Activated CD4-positive, alpha-beta T cell treated with anti-CD3 and anti-CD28 coated beads, Interleukin-2, amount 50 U/mL, for 1 hour (primary cell): ENCODE results near the gene TMED4.

Experiments used
- DNase-seq: peaks from one replicate; pipeline ENCODE4 v3.0.0-alpha.2; 2020

Gene TMED4

GRCh38 chr7:44581879-44582603, at the start of gene TMED4:
TSS of gene TMED4 (minus strand) at chr7:44582231. CDS start at chr7:44582206, 25 bp downstream.
- DNase-seq: peak; percentile 100

GRCh38 chr7:44631458-44632115, 49.6 kb upstream of the TMED4 start:
- peak; percentile 33 for DNase-seq

DNA sequence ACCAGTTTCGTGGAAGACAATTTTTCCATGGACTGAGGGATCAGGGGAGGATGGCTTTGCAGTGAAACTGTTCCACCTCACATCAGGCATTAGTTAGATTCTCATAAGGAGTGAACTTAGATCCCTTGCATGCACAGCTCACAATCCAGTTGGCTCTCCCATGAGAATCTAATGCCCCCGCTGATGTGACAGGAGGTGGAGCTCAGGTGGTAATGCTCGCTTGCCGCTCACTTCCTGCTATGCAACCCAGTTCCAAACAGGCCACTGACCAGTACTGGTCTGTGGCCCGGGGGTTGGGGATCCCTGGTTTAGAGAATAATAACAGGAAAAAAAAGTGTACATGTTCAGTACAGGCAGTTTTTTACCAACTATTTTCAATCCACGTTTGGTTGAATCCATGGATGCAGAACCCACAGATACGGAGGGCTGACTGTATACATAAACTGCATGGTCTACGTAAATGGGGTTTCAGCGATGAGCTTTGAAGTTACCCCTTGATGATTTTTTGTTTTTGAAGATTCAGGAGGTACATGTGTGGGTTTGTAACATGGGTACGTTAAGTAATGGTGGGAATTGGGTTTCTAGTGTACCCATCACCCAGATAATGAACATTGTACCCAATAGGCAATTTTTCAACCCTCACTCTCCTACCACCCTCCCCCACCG, 48.9 kb upstream of the TMED4 start:
- no peak for DNase-seq

DNA sequence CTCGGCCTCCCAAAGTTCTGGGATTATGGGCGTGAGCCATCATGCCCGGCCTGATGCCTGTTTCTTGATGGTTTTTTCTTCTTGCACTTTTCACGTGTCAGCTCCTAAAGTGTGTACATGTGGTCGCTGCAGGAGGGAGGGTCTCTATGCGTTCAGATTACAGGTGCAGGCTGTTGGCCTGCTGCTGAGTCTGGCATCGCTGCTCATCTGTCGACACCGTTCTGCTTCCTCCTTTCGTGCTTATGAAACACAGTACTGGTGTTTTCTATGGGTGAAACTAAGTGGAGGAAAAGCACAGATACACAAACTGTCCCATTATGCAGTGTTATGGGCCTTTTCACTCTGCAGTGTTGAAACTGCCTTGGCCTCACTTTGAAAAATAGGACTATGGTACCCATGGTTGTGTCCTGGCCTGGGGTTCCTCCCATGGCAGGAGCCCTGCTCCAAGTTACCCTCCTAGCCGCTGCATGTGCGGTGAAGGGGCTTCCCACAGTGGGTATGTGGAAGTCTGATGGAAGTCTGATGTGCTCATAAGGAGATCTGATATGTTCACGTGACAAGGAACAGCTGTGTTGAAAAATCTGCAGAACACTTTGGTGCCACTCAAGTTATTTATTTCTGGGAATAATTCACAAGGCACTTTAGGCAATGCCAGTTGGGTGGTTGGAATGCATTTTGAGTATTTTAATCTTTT, 47.9 kb upstream of the TMED4 start:
- no peak for DNase-seq

- no peak for DNase-seq
Measured at GRCh38 chr7:44626620-44627019, 44.6 kb upstream of the TMED4 start.

- no peak for DNase-seq
Measured at GRCh38 chr7:44625526-44626471, 43.8 kb upstream of the TMED4 start.

DNA sequence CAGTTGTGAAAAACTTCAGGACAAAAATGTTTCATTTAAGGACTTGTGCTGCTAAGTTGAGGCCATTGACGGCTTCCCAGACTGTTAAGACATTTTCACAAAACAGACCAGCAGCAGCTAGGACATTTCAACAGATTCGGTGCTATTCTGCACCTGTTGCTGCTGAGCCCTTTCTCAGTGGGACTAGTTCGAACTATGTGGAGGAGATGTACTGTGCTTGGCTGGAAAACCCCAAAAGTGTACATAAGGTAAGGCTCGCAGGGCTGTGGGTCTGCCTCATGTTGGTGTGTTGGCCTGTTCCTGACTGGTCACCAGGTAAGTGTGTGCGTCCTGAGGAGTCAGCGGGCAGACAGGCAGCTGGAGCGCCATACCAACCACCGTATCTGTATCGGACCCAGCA, 42.3 kb upstream of the TMED4 start:
- no peak for DNase-seq

- peak; percentile 34 for DNase-seq
Measured at GRCh38 chr7:44622342-44623151, 40.5 kb upstream of the TMED4 start.

GRCh38 chr7:44621750-44622103, 39.7 kb upstream of the TMED4 start:
- no peak for DNase-seq

- DNase-seq: no peak
Measured at GRCh38 chr7:44621034-44621749, 39.2 kb upstream of the TMED4 start.

DNA sequence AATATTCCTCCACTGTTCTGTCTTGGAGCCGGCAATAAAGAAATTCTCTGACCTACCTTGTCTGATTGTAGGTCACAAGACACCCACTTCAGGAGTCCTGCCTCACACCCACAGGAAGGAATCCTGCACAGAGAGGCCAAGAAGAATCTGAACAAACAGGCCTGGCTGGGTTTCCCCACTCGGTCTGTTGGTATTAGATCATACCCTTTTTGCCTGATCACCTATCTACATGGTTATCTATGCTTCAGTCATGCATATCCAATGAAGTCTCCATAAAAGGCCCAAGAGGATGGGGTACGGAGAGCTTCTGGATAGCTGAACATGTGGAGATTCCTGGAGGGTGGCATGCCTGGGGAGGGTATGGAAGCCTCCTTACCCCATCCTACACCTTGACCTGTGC, 36.7 kb upstream of the TMED4 start:
- DNase-seq: no peak

- no peak for DNase-seq
Measured at GRCh38 chr7:44618045-44618444, 36.0 kb upstream of the TMED4 start.

GRCh38 chr7:44617225-44617890, 35.3 kb upstream of the TMED4 start:
- DNase-seq: no peak

- no peak for DNase-seq
Measured at GRCh38 chr7:44616545-44616944, 34.5 kb upstream of the TMED4 start.

DNA sequence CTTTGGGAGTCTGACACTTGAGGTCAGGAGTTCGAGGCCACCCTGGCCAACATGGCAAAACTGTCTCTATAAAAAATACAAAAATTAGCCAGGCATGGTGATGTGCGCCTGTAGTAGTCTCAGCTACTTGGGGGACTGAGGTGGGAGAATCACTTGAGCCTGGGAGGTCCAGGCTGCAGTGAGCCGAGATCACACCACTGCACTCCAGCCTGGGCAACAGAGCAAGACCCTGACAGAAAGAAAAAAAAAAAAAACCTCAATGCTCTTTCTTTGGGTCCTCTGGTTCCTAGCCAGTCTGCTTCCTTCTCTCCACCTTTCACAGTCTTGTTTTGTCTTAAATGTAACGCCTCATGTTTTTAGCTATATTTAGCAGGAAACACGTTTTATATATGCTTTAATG, 33.8 kb upstream of the TMED4 start:
- DNase-seq: no peak

- peak; percentile 41 for DNase-seq
Measured at GRCh38 chr7:44615149-44615611, 33.1 kb upstream of the TMED4 start.

DNA sequence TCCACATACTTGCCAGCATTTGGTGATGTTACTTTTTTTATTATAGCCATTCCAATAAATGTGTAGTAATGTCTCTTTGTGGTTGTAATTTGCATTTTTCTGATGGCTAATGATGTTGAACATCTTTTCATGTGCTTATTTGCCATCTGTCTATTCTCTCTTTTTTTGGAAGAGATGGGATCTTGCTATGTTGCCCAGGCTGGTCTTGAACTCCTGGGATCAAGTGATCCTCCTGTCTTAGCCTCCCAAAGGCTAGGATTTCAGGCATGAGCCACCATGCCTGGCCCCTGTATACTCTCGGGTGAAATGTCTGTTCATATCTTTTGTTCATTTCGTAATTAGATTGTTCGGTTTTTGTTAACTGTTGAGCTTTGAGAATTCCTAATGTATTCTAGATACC, 27.8 kb upstream of the TMED4 start:
- DNase-seq: no peak

- DNase-seq: no peak
Measured at GRCh38 chr7:44608916-44609648, 27.1 kb upstream of the TMED4 start.
